Ishikawa (cell line): ENCODE results near the gene MRPS10.
A peak's percentile ranks its signal among the peaks of the same experiment; 100 is the strongest.

ENCODE experiments used
- CEBPB ChIP-seq: IDR thresholded peaks from 2 replicates; pipeline ENCODE4 v1.6.1; 2012
- CREB1 ChIP-seq: IDR thresholded peaks from 2 replicates; pipeline ENCODE4 v1.6.1; 2012; ENCODE audit warnings: low read depth
- EGR1 ChIP-seq: IDR thresholded peaks from 2 replicates; pipeline ENCODE4 v1.6.1; 2012
- EP300 ChIP-seq: IDR thresholded peaks from 2 replicates; pipeline ENCODE4 v1.6.1; 2012; ENCODE audit warnings: borderline replicate concordance
- FOXM1 ChIP-seq: IDR thresholded peaks from 2 replicates; pipeline ENCODE4 v1.6.1; 2012; ENCODE audit warnings: low read depth, borderline replicate concordance
- NFIC ChIP-seq: IDR thresholded peaks from 2 replicates; pipeline ENCODE4 v1.6.1; 2012
- RAD21 ChIP-seq: IDR thresholded peaks from 2 replicates; pipeline ENCODE4 v1.6.1; 2012; ENCODE audit warnings: low read depth
- TAF1 ChIP-seq: IDR thresholded peaks from 2 replicates; pipeline ENCODE4 v1.6.1; 2012; ENCODE audit warnings: low read depth, mild to moderate bottlenecking
- TCF12 ChIP-seq: IDR thresholded peaks from 2 replicates; pipeline ENCODE4 v1.6.1; 2012; ENCODE audit warnings: low read depth
- TEAD4 ChIP-seq: IDR thresholded peaks from 2 replicates; pipeline ENCODE4 v1.6.1; 2012
- YY1 ChIP-seq: IDR thresholded peaks from 2 replicates; pipeline ENCODE4 v1.6.1; 2012; ENCODE audit warnings: low read depth
- ZBTB7A ChIP-seq: IDR thresholded peaks from 2 replicates; pipeline ENCODE4 v1.6.1; 2012; ENCODE audit warnings: low read depth
- TF ChIP-seq, protein P1 (sequence below): IDR thresholded peaks from 2 replicates; pipeline ENCODE4 v1.6.1; 2012
- TF ChIP-seq, protein P2 (sequence below): IDR thresholded peaks from 2 replicates; pipeline ENCODE4 v1.6.1; 2012; ENCODE audit warnings: low read depth, mild to moderate bottlenecking
- TF ChIP-seq, protein P3 (sequence below): IDR thresholded peaks from 2 replicates; pipeline ENCODE4 v1.6.1; 2012

The MRPS10 gene

DNA sequence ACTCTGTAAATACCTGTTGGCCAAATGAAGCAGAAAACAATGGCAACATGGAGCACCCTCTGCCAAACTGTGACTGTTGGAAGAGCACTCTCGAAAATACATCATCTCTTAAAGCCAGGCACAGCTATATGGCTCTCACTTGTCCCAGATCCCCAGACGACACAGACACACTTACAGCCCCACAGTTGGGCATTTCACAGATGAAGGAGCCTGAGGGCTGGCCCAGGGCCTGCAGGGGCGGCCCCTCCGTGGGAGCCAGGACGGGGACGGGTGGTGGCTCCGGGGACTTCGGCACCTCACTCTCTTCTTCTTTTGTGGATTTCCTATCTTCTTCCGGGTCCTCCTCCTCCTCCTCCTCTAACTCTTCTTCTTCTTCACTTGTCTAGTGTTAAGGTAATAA, 18.4 kb upstream of the MRPS10 start:
- TF ChIP-seq, protein P1, sequence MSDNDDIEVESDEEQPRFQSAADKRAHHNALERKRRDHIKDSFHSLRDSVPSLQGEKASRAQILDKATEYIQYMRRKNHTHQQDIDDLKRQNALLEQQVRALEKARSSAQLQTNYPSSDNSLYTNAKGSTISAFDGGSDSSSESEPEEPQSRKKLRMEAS, result no peak
- TF ChIP-seq NFIC, result no peak
- no peak for TF ChIP-seq YY1
- TF ChIP-seq EP300, result no peak
- no peak for TF ChIP-seq TCF12
- TF ChIP-seq, protein P2, sequence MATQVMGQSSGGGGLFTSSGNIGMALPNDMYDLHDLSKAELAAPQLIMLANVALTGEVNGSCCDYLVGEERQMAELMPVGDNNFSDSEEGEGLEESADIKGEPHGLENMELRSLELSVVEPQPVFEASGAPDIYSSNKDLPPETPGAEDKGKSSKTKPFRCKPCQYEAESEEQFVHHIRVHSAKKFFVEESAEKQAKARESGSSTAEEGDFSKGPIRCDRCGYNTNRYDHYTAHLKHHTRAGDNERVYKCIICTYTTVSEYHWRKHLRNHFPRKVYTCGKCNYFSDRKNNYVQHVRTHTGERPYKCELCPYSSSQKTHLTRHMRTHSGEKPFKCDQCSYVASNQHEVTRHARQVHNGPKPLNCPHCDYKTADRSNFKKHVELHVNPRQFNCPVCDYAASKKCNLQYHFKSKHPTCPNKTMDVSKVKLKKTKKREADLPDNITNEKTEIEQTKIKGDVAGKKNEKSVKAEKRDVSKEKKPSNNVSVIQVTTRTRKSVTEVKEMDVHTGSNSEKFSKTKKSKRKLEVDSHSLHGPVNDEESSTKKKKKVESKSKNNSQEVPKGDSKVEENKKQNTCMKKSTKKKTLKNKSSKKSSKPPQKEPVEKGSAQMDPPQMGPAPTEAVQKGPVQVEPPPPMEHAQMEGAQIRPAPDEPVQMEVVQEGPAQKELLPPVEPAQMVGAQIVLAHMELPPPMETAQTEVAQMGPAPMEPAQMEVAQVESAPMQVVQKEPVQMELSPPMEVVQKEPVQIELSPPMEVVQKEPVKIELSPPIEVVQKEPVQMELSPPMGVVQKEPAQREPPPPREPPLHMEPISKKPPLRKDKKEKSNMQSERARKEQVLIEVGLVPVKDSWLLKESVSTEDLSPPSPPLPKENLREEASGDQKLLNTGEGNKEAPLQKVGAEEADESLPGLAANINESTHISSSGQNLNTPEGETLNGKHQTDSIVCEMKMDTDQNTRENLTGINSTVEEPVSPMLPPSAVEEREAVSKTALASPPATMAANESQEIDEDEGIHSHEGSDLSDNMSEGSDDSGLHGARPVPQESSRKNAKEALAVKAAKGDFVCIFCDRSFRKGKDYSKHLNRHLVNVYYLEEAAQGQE, result no peak
- TF ChIP-seq CEBPB, result no peak
- TF ChIP-seq FOXM1, result no peak
- no peak for TF ChIP-seq CREB1
- no peak for TF ChIP-seq TAF1
- TF ChIP-seq, protein P3, sequence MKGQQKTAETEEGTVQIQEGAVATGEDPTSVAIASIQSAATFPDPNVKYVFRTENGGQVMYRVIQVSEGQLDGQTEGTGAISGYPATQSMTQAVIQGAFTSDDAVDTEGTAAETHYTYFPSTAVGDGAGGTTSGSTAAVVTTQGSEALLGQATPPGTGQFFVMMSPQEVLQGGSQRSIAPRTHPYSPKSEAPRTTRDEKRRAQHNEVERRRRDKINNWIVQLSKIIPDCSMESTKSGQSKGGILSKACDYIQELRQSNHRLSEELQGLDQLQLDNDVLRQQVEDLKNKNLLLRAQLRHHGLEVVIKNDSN, result no peak
- no peak for TF ChIP-seq TEAD4

DNA sequence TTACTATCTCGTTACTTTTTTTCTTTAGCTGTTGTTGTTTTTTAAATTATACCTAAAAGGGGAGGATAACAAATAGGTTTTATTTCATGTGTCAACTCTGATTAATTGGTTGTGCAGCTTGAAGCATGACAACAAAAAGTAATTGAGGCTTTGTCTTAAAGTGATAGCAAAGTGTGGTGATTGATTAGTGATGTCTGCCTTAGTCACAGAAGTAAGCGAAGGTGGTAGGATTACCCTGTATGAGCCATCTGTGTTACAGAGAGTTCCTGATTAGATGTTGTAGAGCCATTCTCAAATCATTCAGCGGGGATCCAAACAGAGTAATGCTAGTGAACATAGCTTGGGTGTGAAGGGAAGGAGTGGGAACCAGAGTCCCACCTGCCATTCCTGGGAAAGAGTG, 14.4 kb upstream of the MRPS10 start:
- TF ChIP-seq CEBPB (no peak), CREB1 (no peak), EP300 (no peak), YY1 (no peak), TAF1 (no peak), EGR1 (no peak), NFIC (no peak), TEAD4 (no peak)
- TF ChIP-seq, protein P2, result no peak
- TF ChIP-seq, protein P1, result no peak
- TF ChIP-seq, protein P3, result no peak

DNA sequence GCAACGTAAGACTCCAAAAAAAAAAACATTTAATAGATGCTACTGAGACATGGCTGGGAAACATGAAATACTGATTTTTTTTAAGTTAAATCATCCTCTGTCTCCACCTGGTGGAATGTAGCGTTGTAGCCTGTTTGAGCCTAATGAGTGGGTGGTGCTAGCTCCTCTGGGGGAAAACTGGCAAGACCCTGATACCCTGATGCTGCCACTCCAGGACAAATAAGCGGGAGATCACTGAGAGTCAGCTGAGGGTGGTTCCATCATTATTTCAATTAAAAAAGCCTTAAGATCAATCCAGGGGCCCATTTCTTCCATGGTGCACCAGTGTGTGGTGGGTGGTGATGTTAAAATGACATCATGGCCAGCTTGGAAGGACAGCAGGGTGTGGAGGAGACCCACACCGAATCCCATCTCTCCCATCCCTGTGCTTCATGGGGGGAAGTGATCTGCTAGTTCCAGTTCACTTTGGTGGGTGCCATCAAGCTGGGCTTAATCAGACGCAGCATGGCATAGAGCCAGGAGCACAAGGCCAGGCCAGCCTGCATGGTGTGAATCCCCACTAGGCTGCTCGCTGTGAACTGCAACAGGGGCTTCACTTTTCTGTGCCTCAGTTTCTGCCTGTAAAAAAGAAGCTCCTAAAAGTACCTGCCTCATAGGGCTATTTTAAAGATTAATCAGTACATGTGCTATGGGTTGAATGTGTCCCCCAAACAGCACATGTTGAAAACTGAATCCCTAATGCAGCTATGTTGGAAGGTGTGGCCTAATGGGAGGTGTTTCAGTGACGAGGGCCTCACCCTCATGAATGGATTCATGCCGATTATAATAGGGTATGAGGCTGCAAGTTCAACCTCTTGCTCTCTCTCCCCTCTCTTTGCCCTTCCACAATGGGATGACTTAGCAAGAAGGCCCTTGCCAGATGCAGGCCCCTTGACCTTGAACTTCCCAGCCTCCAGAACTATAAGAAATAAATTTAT, 13.0 kb upstream of the MRPS10 start:
- TF ChIP-seq ZBTB7A, result no peak
- peak; percentile 61 for TF ChIP-seq RAD21

DNA sequence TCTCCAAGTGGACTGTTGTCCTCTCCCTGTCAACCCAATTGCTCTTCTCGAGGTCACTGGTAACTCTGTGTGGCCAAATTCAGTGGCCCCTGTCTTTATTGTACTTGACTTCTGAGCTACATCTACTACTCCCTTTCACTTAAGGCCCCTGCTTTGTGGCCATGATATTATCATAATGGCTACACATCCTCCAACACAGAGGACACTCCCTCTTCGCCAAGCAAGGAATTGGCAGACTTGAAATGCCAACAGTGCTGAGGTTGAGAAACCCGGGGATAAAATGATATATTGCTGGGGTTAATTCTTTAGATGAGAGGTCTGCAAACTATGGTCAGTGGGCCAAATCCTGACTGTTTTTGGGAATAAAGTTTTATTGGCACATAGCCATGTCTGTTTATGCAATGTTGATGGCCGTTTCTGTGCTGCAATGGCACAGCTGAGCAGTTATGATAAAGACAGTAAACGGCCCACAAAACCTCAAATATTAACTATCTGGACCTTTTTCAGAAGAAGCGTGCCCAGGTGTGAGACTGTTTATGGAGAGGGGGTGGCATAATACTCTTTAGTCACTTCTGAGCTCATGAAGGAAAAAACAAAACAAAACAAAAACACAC, 12.0 kb upstream of the MRPS10 start:
- peak; percentile 26; the same call in 1 of the 2 replicates for TF ChIP-seq NFIC
- TF ChIP-seq TAF1, result no peak

DNA sequence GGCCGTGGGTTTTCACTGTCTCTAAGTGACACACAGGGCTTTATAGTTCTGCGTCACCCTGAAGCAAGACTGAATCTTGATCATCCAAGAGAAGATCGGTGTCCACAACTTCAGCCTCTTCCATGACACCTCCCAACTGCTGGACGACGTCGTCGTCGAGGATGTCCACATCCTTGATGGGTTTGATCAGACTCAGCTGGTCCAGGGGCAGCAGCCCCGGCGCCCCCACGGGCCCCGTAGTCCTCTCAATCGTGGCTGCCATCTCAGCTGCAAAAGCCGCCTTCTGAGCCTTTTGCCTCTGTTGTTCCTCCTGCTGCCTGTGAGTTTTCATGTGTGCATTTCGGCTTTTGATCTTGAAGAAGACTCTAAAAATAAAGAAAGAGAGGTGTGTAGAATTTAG, 10.6 kb upstream of the MRPS10 start:
- TF ChIP-seq, protein P1, result no peak
- TF ChIP-seq NFIC (no peak), EP300 (no peak), CEBPB (no peak), YY1 (no peak), CREB1 (no peak), FOXM1 (no peak), TEAD4 (no peak), RAD21 (no peak), EGR1 (no peak), ZBTB7A (no peak), TCF12 (no peak), TAF1 (no peak)
- TF ChIP-seq, protein P3, result no peak
